Loucy (cell line): ENCODE measurements around the gene TENM4.

Experiments
- H2AFZ ChIP-seq: fragments of 200-600 bp; sonication (generic); 2 replicates; pipeline ENCODE4 v1.6.0; 2016; ENCODE audit warnings: antibody characterized with exemption, mild to moderate bottlenecking, low read length, moderate library complexity
- H3F3A ChIP-seq: fragments of 200-600 bp; 2 replicates; pipeline ENCODE4 v1.6.0; 2016; ENCODE audit warnings: antibody characterized with exemption, low read depth, mild to moderate bottlenecking
- H3K27me3 ChIP-seq: fragments of 200-600 bp; sonication (generic); 2 replicates; pipeline ENCODE4 v1.6.1; 2014; ENCODE audit warnings: low read length, mild to moderate bottlenecking; ENCODE audit not compliant: insufficient read depth, poor library complexity, severe bottlenecking
- H3K36me3 ChIP-seq: fragments of 200-600 bp; sonication (generic); 2 replicates; pipeline ENCODE4 v1.6.1; 2016; ENCODE audit warnings: low read length; ENCODE audit not compliant: insufficient read depth
- H3K4me1 ChIP-seq: fragments of 200-600 bp; sonication (generic); 2 replicates; pipeline ENCODE4 v1.5.1; 2014; ENCODE audit warnings: low read length, mild to moderate bottlenecking; ENCODE audit not compliant: insufficient read depth, poor library complexity, severe bottlenecking
- H3K4me2 ChIP-seq: fragments of 200-600 bp; sonication (generic); 2 replicates; pipeline ENCODE4 v1.6.0; 2014; ENCODE audit warnings: antibody characterized with exemption, low read length, low read depth, mild to moderate bottlenecking; ENCODE audit not compliant: poor library complexity, severe bottlenecking
- H3K4me3 ChIP-seq: fragments of 200-600 bp; sonication (generic); 2 replicates; pipeline ENCODE4 v1.5.1; 2014; ENCODE audit warnings: low read length, mild to moderate bottlenecking, mixed read lengths; ENCODE audit not compliant: poor library complexity, severe bottlenecking
- H3K79me2 ChIP-seq: fragments of 200-600 bp; sonication (generic); 2 replicates; pipeline ENCODE4 v1.6.1; 2014; ENCODE audit warnings: low read length; ENCODE audit not compliant: insufficient read depth
- H3K9ac ChIP-seq: fragments of 200-600 bp; sonication (generic); 2 replicates; pipeline ENCODE4 v1.6.0; 2014; ENCODE audit warnings: mild to moderate bottlenecking, low read depth, low read length, moderate library complexity; ENCODE audit not compliant: poor library complexity, severe bottlenecking
- H3K9me2 ChIP-seq: fragments of 200-600 bp; sonication (generic); replicated peaks from 2 replicates; pipeline ENCODE4 v1.6.1; 2016; ENCODE audit warnings: low read depth, low read length, mixed read lengths
- H3K9me3 ChIP-seq: fragments of 200-600 bp; sonication (generic); 2 replicates; pipeline ENCODE4 v1.6.1; 2014; ENCODE audit warnings: mild to moderate bottlenecking, antibody characterized with exemption, low read length, low read depth; ENCODE audit not compliant: insufficient read depth
- H4K20me1 ChIP-seq: fragments of 200-600 bp; sonication (generic); 2 replicates; pipeline ENCODE4 v1.6.0; 2014; ENCODE audit warnings: antibody characterized with exemption, low read length, mild to moderate bottlenecking; ENCODE audit not compliant: insufficient read depth, poor library complexity, severe bottlenecking
- EZH2phosphoT487 ChIP-seq: fragments of 200-600 bp; IDR thresholded peaks from 2 replicates; pipeline ENCODE4 v1.6.1; 2018; ENCODE audit warnings: antibody characterized with exemption, mild to moderate bottlenecking, moderate library complexity, borderline replicate concordance
- TF ChIP-seq, protein P1 (sequence below): fragments of 200-600 bp; sonication (generic); conservative IDR thresholded peaks from 2 replicates; pipeline ENCODE4 v1.5.1; 2014; ENCODE audit warnings: mild to moderate bottlenecking, antibody characterized with exemption, low read length

The TENM4 gene

DNA sequence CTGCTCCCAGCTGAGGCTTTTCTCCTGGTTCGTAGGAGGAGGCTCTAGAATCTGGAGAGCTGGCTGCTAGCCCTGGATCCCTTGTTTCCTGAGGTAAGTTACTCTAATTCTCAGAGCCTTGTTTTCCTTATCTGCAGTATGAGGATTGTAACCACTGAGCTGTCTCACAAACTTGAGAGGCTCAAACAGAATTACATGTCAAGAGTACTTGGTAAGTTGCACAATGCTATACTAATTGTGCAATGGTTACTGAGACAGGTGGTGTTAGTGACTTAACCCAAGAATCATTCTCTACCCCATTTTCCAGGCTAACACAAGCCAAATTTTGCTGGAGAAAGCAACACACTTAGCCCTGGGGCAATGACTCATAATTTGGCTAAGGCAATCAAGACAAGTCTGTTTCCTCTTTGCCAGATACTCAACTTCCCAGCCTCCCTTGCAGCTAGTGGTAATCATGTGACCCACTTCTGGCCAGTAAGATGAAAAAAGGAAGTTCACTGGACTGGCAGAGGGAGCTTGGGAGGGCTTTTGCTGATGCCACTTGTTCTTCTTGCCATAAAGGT is 348.0 kb downstream of the TENM4 start:
- H3K9me2 ChIP-seq, result no peaks in the 10 kb centered on the region
- H3K9me3 ChIP-seq, result no peaks in the 10 kb centered on the region; the same call in 1 of the 2 replicates
- no peak overlapping the region for H2AFZ ChIP-seq
- no peak overlapping the region for H3K9ac ChIP-seq
- no peaks in the 10 kb centered on the region for H3K4me1 ChIP-seq
- TF ChIP-seq EZH2phosphoT487, result no peak
- TF ChIP-seq, protein P1, sequence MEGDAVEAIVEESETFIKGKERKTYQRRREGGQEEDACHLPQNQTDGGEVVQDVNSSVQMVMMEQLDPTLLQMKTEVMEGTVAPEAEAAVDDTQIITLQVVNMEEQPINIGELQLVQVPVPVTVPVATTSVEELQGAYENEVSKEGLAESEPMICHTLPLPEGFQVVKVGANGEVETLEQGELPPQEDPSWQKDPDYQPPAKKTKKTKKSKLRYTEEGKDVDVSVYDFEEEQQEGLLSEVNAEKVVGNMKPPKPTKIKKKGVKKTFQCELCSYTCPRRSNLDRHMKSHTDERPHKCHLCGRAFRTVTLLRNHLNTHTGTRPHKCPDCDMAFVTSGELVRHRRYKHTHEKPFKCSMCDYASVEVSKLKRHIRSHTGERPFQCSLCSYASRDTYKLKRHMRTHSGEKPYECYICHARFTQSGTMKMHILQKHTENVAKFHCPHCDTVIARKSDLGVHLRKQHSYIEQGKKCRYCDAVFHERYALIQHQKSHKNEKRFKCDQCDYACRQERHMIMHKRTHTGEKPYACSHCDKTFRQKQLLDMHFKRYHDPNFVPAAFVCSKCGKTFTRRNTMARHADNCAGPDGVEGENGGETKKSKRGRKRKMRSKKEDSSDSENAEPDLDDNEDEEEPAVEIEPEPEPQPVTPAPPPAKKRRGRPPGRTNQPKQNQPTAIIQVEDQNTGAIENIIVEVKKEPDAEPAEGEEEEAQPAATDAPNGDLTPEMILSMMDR, result no peak
- H3F3A ChIP-seq, result no peaks in the 10 kb centered on the region
- H3K27me3 ChIP-seq, result no peaks in the 10 kb centered on the region
- H3K4me3 ChIP-seq, result no peak overlapping the region
- H3K4me2 ChIP-seq, result no peak overlapping the region
- no peaks in the 10 kb centered on the region for H3K79me2 ChIP-seq
- no peaks in the 10 kb centered on the region for H4K20me1 ChIP-seq
- H3K36me3 ChIP-seq, result no peaks in the 10 kb centered on the region

DNA sequence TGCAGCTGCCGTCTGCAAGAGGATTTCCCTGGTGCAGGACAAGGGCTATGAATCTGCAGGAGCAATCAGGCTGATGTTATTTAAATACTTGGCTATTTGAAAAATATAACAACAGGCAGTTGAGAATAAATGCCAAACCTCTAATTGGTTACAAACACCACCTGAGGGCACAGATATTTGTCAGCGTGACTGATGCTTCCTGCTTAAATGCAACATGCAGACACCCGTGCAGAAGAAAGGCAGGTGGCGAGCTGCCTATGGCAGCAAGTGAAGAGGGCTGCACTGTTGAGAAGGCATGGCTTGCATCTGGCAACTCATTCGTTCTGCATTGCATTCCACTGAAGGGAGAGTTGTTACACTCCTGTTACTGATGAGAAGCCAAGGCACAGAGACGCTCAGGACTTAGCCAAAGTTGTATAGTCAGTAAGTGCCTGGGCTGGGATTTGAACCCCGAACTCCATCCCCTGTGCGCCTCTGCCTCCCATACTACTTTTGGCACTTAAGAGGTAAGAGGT is 350.6 kb downstream of the TENM4 start:
- Histone ChIP-seq H2AFZ (no peak overlapping the region), H3F3A (no peaks in the 10 kb centered on the region), H3K4me2 (no peak overlapping the region), H4K20me1 (no peaks in the 10 kb centered on the region), H3K4me3 (no peak overlapping the region), H3K9me2 (no peaks in the 10 kb centered on the region), H3K27me3 (no peaks in the 10 kb centered on the region), H3K4me1 (no peaks in the 10 kb centered on the region), H3K9me3 (no peaks in the 10 kb centered on the region; the same call in 1 of the 2 replicates), H3K36me3 (no peaks in the 10 kb centered on the region), H3K79me2 (no peaks in the 10 kb centered on the region), H3K9ac (no peak overlapping the region)
- TF ChIP-seq, protein P1, result no peak
- no peak for TF ChIP-seq EZH2phosphoT487

DNA sequence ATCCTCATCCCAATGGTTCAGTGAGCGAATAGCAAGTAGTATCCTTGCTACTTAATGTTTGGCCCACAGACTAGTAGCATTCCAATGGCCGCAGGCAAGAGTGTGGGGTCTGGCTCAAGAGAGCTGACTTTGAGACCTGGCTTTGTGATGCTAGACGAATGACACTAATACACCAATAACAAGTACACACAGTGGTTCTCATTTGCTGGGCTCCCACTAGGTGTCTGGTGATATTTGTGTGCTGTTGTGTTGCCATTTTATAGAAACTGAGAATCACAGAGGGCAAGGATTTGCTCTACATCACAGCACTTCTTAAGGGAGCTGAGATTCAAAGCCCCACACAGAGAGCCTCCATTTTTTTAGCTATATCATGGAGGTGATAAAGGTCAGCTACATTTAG is 351.2 kb downstream of the TENM4 start:
- H3K36me3 ChIP-seq, result no peaks in the 10 kb centered on the region
- H3K4me1 ChIP-seq, result no peaks in the 10 kb centered on the region
- H3K27me3 ChIP-seq, result no peaks in the 10 kb centered on the region
- H3K4me2 ChIP-seq, result no peak overlapping the region
- TF ChIP-seq, protein P1, result no peak
- no peak for TF ChIP-seq EZH2phosphoT487
- H3F3A ChIP-seq, result no peaks in the 10 kb centered on the region
- no peak overlapping the region for H3K4me3 ChIP-seq
- no peak overlapping the region for H2AFZ ChIP-seq
- H3K79me2 ChIP-seq, result no peaks in the 10 kb centered on the region
- no peaks in the 10 kb centered on the region for H3K9me2 ChIP-seq
- H4K20me1 ChIP-seq, result no peaks in the 10 kb centered on the region
- no peaks in the 10 kb centered on the region; the same call in 1 of the 2 replicates for H3K9me3 ChIP-seq
- no peak overlapping the region for H3K9ac ChIP-seq
